Lower lobe of right lung (tissue), 2 donors: Measurements from ENCODE around the gene PAFAH1B1. TPM values are rescaled to one million over a fixed set of nuclear protein-coding genes. Genes with fewer than 3 reads are reported as not detected.

Source experiments
- ATAC-seq, 2 donors: fragments of 200-7000 bp; cut with Tn5 transposase; one replicate each; pipeline ENCODE4 v1.9.1; 2020 to 2022; ENCODE audit warnings: mild to moderate bottlenecking in 2 of 2, moderate library complexity in 2 of 2
- DNase-seq: peaks from one replicate; pipeline ENCODE4 v3.0.0-alpha.2; 2020
- H3K27ac ChIP-seq: fragments of 200-600 bp; one replicate; pipeline ENCODE4 v1.8.0; 2022
- H3K27me3 ChIP-seq: fragments of 200-600 bp; one replicate; pipeline ENCODE4 v1.8.0; 2022; ENCODE audit warnings: low read depth
- H3K36me3 ChIP-seq: fragments of 200-600 bp; one replicate; pipeline ENCODE4 v1.8.0; 2022; ENCODE audit warnings: mild to moderate bottlenecking
- H3K4me1 ChIP-seq: fragments of 200-600 bp; one replicate; pipeline ENCODE4 v1.8.0; 2022
- H3K4me3 ChIP-seq: fragments of 200-600 bp; one replicate; pipeline ENCODE4 v1.8.0; 2022; ENCODE audit warnings: mild to moderate bottlenecking
- H3K9me3 ChIP-seq: fragments of 200-600 bp; one replicate; pipeline ENCODE4 v1.8.0; 2022
- CTCF ChIP-seq: fragments of 200-600 bp; IDR thresholded peaks from one replicate; pipeline ENCODE4 v1.8.0; 2022; ENCODE audit warnings: antibody characterized with exemption, mild to moderate bottlenecking
- intact Hi-C: fragments of 100-400 bp; cut with DNase I; formaldehyde crosslinking; loops from one replicate; pipeline ENCODE4 v1.11.0; 2022
- total RNA-seq: library from RNA; stranded (reverse); fragmentation: NEBNext Ultra II Directional; extraction: Animal tissue kit (Norgen Biotek cat#: 25700); gene quantifications from one replicate; pipeline ENCODE4 v1.2.1, GENCODE V29; 2021
- donor health status: DM: no; HTN: yes; CAD: no; lungs with severe emphysema.

The PAFAH1B1 gene
- total RNA-seq, 1 donor from 2014 or later, result 129 TPM

GRCh38 chr17:2705263-2705662, 111.8 kb downstream of the PAFAH1B1 start:
- H3K4me3 ChIP-seq, result no peak overlapping the region
- intact Hi-C loops, result no loop called here
- ATAC-seq (no peak), DNase-seq (peak; percentile 41)
- peaks cover 33% of the 10 kb centered on the region for H3K4me1 ChIP-seq
- H3K9me3 ChIP-seq, result no peaks in the 10 kb centered on the region
- no peak overlapping the region for H3K27ac ChIP-seq
- no peak for TF ChIP-seq CTCF
- H3K27me3 ChIP-seq, result no peaks in the 10 kb centered on the region
- H3K36me3 ChIP-seq, result peaks cover 42% of the 10 kb centered on the region

GRCh38 chr17:2705888-2706795, 112.7 kb downstream of the PAFAH1B1 start:
- Histone ChIP-seq H3K27me3 (no peaks in the 10 kb centered on the region), H3K9me3 (no peaks in the 10 kb centered on the region), H3K27ac (no peak overlapping the region), H3K4me1 (peaks cover 40% of the 10 kb centered on the region), H3K36me3 (peaks cover 34% of the 10 kb centered on the region), H3K4me3 (no peak overlapping the region)
- no peak for TF ChIP-seq CTCF
- peak; percentile 45 for DNase-seq
- intact Hi-C loops, result no loop called here
- ATAC-seq, result no peak

GRCh38 chr17:2706911-2707510, 113.6 kb downstream of the PAFAH1B1 start:
- Histone ChIP-seq H3K9me3 (no peaks in the 10 kb centered on the region), H3K36me3 (peaks cover 25% of the 10 kb centered on the region), H3K27ac (no peak overlapping the region), H3K4me1 (peaks cover 40% of the 10 kb centered on the region), H3K4me3 (no peak overlapping the region), H3K27me3 (no peaks in the 10 kb centered on the region)
- intact Hi-C loops, result no loop called here
- ATAC-seq (no peak), DNase-seq (peak; percentile 44)
- TF ChIP-seq CTCF, result no peak

GRCh38 chr17:2707721-2708584, 114.5 kb downstream of the PAFAH1B1 start:
- Histone ChIP-seq H3K36me3 (peaks cover 16% of the 10 kb centered on the region), H3K27ac (peak overlapping the region; percentile 86), H3K4me3 (peak overlapping the region; percentile 17), H3K4me1 (peaks cover 50% of the 10 kb centered on the region), H3K27me3 (no peaks in the 10 kb centered on the region), H3K9me3 (no peaks in the 10 kb centered on the region)
- peak; percentile 40 for TF ChIP-seq CTCF
- intact Hi-C loops, result no loop called here
- DNase-seq (peak; percentile 63), ATAC-seq (no peak)

- no peak for DNase-seq
- Histone ChIP-seq H3K27me3 (no peaks in the 10 kb centered on the region), H3K4me1 (peaks cover 53% of the 10 kb centered on the region), H3K27ac (peak overlapping the region; percentile 86), H3K4me3 (peak overlapping the region; percentile 15), H3K9me3 (no peaks in the 10 kb centered on the region), H3K36me3 (peaks cover 8% of the 10 kb centered on the region)
- intact Hi-C loops, result no loop called here
- ATAC-seq, result no peak
- no peak for TF ChIP-seq CTCF
These were observed 115.2 kb downstream of the PAFAH1B1 start for GRCh38 chr17:2708585-2709182.
